Measurements from ENCODE around the gene RALB.

RALB gene

DNA sequence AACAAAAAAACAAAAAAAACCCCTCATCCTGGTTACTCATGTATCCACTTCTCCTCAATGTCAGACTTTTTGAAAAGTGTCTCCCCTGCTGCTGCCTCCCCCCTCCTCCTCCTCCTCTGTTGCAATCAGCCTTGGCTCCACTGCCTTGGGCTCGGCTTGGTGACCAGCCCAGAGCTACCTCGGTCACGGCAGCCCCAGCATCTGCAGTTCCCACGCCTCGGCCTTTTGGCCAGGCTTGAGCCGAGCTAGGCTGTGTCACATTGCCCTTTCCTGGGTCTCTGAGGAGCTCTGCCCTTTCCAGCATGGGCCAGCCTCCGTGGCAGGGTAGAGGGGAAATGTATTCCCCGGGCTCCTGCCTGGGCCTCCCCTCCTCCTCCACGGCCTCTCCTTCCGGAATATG, 70.6 kb downstream of the RALB start:
- H3K4me3 ChIP-seq (ENCODE audit: low read depth, low read length), result no peak overlapping the region
- ChIA-PET POLR2A (no interaction called here), CTCF (interaction anchor here (0.6 to 2.8 kb wide), 7 partner anchors 9 to 804 kb away, joined by 3 to 14 read pairs (median 3); no protein-coding TSS in a partner anchor)
- H3K27ac ChIP-seq (ENCODE audit: extremely low read depth, low read depth, low read length), result no peak overlapping the region
- TF ChIP-seq, protein P1, sequence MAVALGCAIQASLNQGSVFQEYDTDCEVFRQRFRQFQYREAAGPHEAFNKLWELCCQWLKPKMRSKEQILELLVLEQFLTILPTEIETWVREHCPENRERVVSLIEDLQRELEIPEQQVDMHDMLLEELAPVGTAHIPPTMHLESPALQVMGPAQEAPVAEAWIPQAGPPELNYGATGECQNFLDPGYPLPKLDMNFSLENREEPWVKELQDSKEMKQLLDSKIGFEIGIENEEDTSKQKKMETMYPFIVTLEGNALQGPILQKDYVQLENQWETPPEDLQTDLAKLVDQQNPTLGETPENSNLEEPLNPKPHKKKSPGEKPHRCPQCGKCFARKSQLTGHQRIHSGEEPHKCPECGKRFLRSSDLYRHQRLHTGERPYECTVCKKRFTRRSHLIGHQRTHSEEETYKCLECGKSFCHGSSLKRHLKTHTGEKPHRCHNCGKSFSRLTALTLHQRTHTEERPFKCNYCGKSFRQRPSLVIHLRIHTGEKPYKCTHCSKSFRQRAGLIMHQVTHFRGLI (tag by site-specific recombination; IDR thresholded peaks at IDR 0.05), result no peak
- TF ChIP-seq ZNF19 (tag by site-specific recombination; IDR thresholded peaks at IDR 0.05; ENCODE audit: low read depth), result no peak
- TF ChIP-seq, protein P2, sequence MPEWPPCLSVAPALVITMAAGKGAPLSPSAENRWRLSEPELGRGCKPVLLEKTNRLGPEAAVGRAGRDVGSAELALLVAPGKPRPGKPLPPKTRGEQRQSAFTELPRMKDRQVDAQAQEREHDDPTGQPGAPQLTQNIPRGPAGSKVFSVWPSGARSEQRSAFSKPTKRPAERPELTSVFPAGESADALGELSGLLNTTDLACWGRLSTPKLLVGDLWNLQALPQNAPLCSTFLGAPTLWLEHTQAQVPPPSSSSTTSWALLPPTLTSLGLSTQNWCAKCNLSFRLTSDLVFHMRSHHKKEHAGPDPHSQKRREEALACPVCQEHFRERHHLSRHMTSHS (tag by site-specific recombination; IDR thresholded peaks at IDR 0.05), result no peak
- TF ChIP-seq ZNF777 (tag by site-specific recombination; IDR thresholded peaks at IDR 0.05; ENCODE audit: borderline replicate concordance), result no peak
- TF ChIP-seq ZNF155 (tag by site-specific recombination; IDR thresholded peaks at IDR 0.05), result no peak
- no peak for TF ChIP-seq ZNF24 (tag by site-specific recombination; IDR thresholded peaks at IDR 0.05)
- TF ChIP-seq ZNF350 (tag by site-specific recombination; IDR thresholded peaks at IDR 0.05), result no peak
- TF ChIP-seq ZNF76 (tag by site-specific recombination; IDR thresholded peaks at IDR 0.05; ENCODE audit: borderline replicate concordance, low read depth), result no peak
- no peak for TF ChIP-seq ZNF274 (IDR thresholded peaks at IDR 0.05; ENCODE audit: low read length)
- TF ChIP-seq ZNF274 (tag by site-specific recombination; IDR thresholded peaks at IDR 0.05; ENCODE audit: borderline replicate concordance), result no peak
- no peak for TF ChIP-seq ZNF768 (tag by site-specific recombination; IDR thresholded peaks at IDR 0.05)
- no peak for TF ChIP-seq KLF8 (tag by site-specific recombination; IDR thresholded peaks at IDR 0.05)
- no peak for TF ChIP-seq ZXDB (tag by site-specific recombination; IDR thresholded peaks at IDR 0.05)
- no peak for TF ChIP-seq ZBTB7A (tag by site-specific recombination; IDR thresholded peaks at IDR 0.05; ENCODE audit: low read depth)
- TF ChIP-seq, protein P3, sequence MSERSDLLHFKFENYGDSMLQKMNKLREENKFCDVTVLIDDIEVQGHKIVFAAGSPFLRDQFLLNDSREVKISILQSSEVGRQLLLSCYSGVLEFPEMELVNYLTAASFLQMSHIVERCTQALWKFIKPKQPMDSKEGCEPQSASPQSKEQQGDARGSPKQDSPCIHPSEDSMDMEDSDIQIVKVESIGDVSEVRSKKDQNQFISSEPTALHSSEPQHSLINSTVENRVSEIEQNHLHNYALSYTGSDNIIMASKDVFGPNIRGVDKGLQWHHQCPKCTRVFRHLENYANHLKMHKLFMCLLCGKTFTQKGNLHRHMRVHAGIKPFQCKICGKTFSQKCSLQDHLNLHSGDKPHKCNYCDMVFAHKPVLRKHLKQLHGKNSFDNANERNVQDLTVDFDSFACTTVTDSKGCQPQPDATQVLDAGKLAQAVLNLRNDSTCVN (tag by site-specific recombination; optimal IDR thresholded peaks at IDR 0.05), result no peak
- TF ChIP-seq ZNF791 (tag by site-specific recombination; IDR thresholded peaks at IDR 0.05), result no peak
- no peak for TF ChIP-seq IKZF3 (tag by site-specific recombination; IDR thresholded peaks at IDR 0.05)
- no peak for TF ChIP-seq ZNF654 (tag by site-specific recombination; IDR thresholded peaks at IDR 0.05; ENCODE audit: low read depth)
- TF ChIP-seq ZNF624 (tag by site-specific recombination; IDR thresholded peaks at IDR 0.05), result no peak
- H3K4me1 ChIP-seq (ENCODE audit: control insufficient read depth, insufficient read depth, low read length), result no peaks in the 10 kb centered on the region
- H3K9me3 ChIP-seq (ENCODE audit: control insufficient read depth, insufficient read depth, low read depth, low read length), result no peaks in the 10 kb centered on the region
- H3K36me3 ChIP-seq (ENCODE audit: control insufficient read depth in 2 of 2, insufficient read depth in 1 of 2, low read length in 2 of 2), result no peaks in the 10 kb centered on the region

DNA sequence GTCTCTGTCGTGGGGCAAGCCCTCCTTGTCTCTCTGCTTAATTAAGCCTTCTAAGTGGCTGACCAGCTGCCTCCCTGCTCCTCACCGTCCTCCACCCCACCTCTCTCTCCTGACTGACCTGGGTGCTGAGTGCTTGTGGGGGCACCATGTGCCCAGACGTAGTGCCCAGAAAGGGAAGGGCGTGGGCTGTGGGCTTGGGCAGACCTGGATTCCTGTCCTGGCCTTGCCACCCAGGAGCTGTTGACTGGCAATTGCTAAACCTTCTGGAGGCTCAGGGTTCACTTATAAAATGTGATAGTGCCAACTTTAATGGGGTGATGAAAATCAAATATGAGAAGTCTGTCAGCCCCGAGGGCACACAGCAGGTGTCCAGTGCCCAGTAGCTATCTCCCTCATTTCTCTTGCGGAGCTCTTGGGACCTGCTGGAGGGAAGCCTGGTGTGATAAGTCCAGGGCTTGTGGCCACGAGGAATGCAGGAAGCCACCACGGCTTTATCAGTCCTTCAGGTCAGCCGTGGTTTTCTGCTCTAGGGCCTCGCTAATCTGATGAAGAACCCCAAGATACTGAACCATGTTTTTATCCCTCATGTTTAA, 71.3 kb downstream of the RALB start:
- ChIA-PET CTCF (interaction anchor here (0.6 to 2.8 kb wide), 6 partner anchors 10 to 803 kb away, joined by 3 to 14 read pairs (median 4); no protein-coding TSS in a partner anchor), POLR2A (no interaction called here)
- TF ChIP-seq ZNF214 (tag by site-specific recombination; IDR thresholded peaks at IDR 0.05; ENCODE audit: borderline replicate concordance), result no peak
- TF ChIP-seq, protein P4, sequence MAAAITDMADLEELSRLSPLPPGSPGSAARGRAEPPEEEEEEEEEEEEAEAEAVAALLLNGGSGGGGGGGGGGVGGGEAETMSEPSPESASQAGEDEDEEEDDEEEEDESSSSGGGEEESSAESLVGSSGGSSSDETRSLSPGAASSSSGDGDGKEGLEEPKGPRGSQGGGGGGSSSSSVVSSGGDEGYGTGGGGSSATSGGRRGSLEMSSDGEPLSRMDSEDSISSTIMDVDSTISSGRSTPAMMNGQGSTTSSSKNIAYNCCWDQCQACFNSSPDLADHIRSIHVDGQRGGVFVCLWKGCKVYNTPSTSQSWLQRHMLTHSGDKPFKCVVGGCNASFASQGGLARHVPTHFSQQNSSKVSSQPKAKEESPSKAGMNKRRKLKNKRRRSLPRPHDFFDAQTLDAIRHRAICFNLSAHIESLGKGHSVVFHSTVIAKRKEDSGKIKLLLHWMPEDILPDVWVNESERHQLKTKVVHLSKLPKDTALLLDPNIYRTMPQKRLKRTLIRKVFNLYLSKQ (tag by site-specific recombination; IDR thresholded peaks at IDR 0.05; ENCODE audit: borderline replicate concordance), result no peak
- no peak for TF ChIP-seq BCL11B (tag by site-specific recombination; IDR thresholded peaks at IDR 0.05; ENCODE audit: low read depth)
- no peak for TF ChIP-seq ZNF19 (tag by site-specific recombination; IDR thresholded peaks at IDR 0.05; ENCODE audit: low read depth)
- no peak for TF ChIP-seq ZNF248 (tag by site-specific recombination; IDR thresholded peaks at IDR 0.05)
- TF ChIP-seq ZNF335 (tag by site-specific recombination; conservative IDR thresholded peaks at IDR 0.05), result no peak
- TF ChIP-seq ZNF777 (tag by site-specific recombination; IDR thresholded peaks at IDR 0.05; ENCODE audit: borderline replicate concordance), result no peak
- no peak for TF ChIP-seq ZNF785 (tag by site-specific recombination; IDR thresholded peaks at IDR 0.05)
- H3K4me1 ChIP-seq (ENCODE audit: control insufficient read depth, insufficient read depth, low read length), result no peaks in the 10 kb centered on the region
- H3K27ac ChIP-seq (ENCODE audit: extremely low read depth, low read depth, low read length), result no peak overlapping the region
- H3K4me3 ChIP-seq (ENCODE audit: low read depth, low read length), result no peak overlapping the region
- H3K9me3 ChIP-seq (ENCODE audit: control insufficient read depth, insufficient read depth, low read depth, low read length), result no peaks in the 10 kb centered on the region
- H3K36me3 ChIP-seq (ENCODE audit: control insufficient read depth in 2 of 2, insufficient read depth in 1 of 2, low read length in 2 of 2), result no peaks in the 10 kb centered on the region

Measured in HEK293 (cell line).